ENCODE measurements around the gene GYG2.

Gene GYG2

GRCh38 chrX:2931612-2932011 lies 102.9 kb downstream of the GYG2 start:
- no peak overlapping the region for H3K27ac ChIP-seq (replicated peaks; ENCODE audit: low read length)
- H2AK5ac ChIP-seq (ENCODE audit: low read depth, low read length) = no peak overlapping the region
- no peak overlapping the region for H3K4ac ChIP-seq (ENCODE audit: low read length)
- H2AFZ ChIP-seq (ENCODE audit: low read length) = no peak overlapping the region
- H3K79me1 ChIP-seq (ENCODE audit: low read depth, low read length) = no peaks in the 10 kb centered on the region
- H2BK5ac ChIP-seq (ENCODE audit: low read length) = no peak overlapping the region
- H4K91ac ChIP-seq (ENCODE audit: low read depth, low read length, poor library complexity) = no peak overlapping the region
- no peak overlapping the region for H3K23ac ChIP-seq (ENCODE audit: low read depth, low read length, poor library complexity)
- H4K8ac ChIP-seq (ENCODE audit: low read depth, low read length) = no peak overlapping the region
- H3K9ac ChIP-seq (ENCODE audit: low read depth, low read length, poor library complexity) = no peak overlapping the region
- H3K4me2 ChIP-seq (ENCODE audit: insufficient read depth, low read length, poor library complexity, severe bottlenecking) = no peak overlapping the region
- no peaks in the 10 kb centered on the region for H3K4me1 ChIP-seq (ENCODE audit: control insufficient read depth in 2 of 2, insufficient read depth in 1 of 2, low read depth in 1 of 2, low read length in 2 of 2)
- H2BK120ac ChIP-seq (ENCODE audit: low read depth, low read length) = no peak overlapping the region
- H3K14ac ChIP-seq (ENCODE audit: low read length) = no peak overlapping the region
- no peak overlapping the region for H2BK15ac ChIP-seq (ENCODE audit: low read length)
- H3K18ac ChIP-seq (ENCODE audit: low read length) = no peak overlapping the region
- no peak for DNase-seq (ENCODE audit: low spot score)
- peaks cover 0 to 10% of the 10 kb centered on the region in 2 donors for H3K9me3 ChIP-seq (replicated peaks in 1 of 2; ENCODE audit: control insufficient read depth in 2 of 2, insufficient read depth in 1 of 2, low read depth in 1 of 2, low read length in 2 of 2)
- no CpG with 5 or more reads among the region's 4 CpGs for WGBS, 2 donors (ENCODE audit: extremely low coverage in 2 of 2, insufficient read length in 2 of 2, insufficient replicate concordance in 1 of 2)
- peaks cover 0 to 15% (median 0%) of the 10 kb centered on the region in 3 experiments for H3K27me3 ChIP-seq (ENCODE audit: control insufficient read depth in 3 of 3, insufficient read depth in 3 of 3, low read depth in 1 of 3, low read length in 3 of 3)
- no peaks in the 10 kb centered on the region for H3K36me3 ChIP-seq (replicated peaks in 1 of 2; ENCODE audit: control insufficient read depth in 2 of 2, insufficient read depth in 2 of 2, low read length in 2 of 2)
- H3K4me3 ChIP-seq (ENCODE audit: low read length in 2 of 2) = no peak overlapping the region
- no peak overlapping the region for H2BK12ac ChIP-seq (ENCODE audit: low read length)

Measured in neuronal stem cell (in vitro differentiated cells).